Endothelial cell of umbilical vein (primary cell): ENCODE measurements around the gene HERPUD1. TPM values are rescaled to one million over a fixed set of nuclear protein-coding genes. Genes with fewer than 3 reads are reported as not detected.

Experiments used
- BruUV-seq: library from RNA; stranded (reverse); fragments of 400-500 nt; replicated peaks from 2 replicates; lab custom pipeline; 2021; lab: Mats Ljungman, UMichigan
- CTCF ChIA-PET: fragments of 300-600, 350-600 bp; sonication (Branson Sonifier 250); formaldehyde crosslinking; loops from one replicate; lab custom pipeline; 2021; ENCODE audit warnings: antibody characterized with exemption, inconsistent platforms; lab: Charles Lee
- POLR2A ChIA-PET: fragments of 300-600, 350-600 bp; sonication (Branson Sonifier 250); formaldehyde crosslinking; loops from one replicate; lab custom pipeline; 2021; ENCODE audit warnings: antibody characterized with exemption, inconsistent platforms; lab: Charles Lee
- DNase-seq: peaks from one replicate; pipeline ENCODE4 v3.0.0-alpha.2; 2011; ENCODE audit warnings: low read depth, low spot score
- FAIRE-seq: peaks from 2 replicates; lab custom pipeline; 2011; peaks lifted over from hg19 to GRCh38; lab: Jason Lieb, UNC
- H2AFZ ChIP-seq: 2 replicates; pipeline ENCODE4 v1.6.0; 2012; ENCODE audit warnings: low read depth, low read length, control low read depth, inconsistent platforms
- H3K27ac ChIP-seq: 2 replicates; pipeline ENCODE4 v1.5.1; 2011; ENCODE audit warnings: low read depth, mild to moderate bottlenecking, control low read depth, low read length, moderate library complexity; ENCODE audit not compliant: insufficient read depth
- H3K27me3 ChIP-seq, 2 experiments: 2 replicates each; pipeline versions ENCODE4 v1.6.0 to v1.6.1; 2011; ENCODE audit warnings: low read length in 2 of 2, mixed read lengths in 1 of 2; ENCODE audit not compliant: control insufficient read depth in 2 of 2, insufficient read depth in 2 of 2
- H3K36me3 ChIP-seq, 2 experiments: 2 replicates in 1 of 2; 3 replicates in 1 of 2; pipeline ENCODE4 v1.5.1; 2011; ENCODE audit warnings: low read length in 2 of 2, mild to moderate bottlenecking in 1 of 2, moderate library complexity in 1 of 2; ENCODE audit not compliant: control insufficient read depth in 2 of 2, insufficient read depth in 2 of 2; ENCODE audit errors: extremely low read depth in 1 of 2
- H3K4me1 ChIP-seq: 3 replicates; pipeline ENCODE4 v1.5.1; 2011; ENCODE audit warnings: mild to moderate bottlenecking, low read length; ENCODE audit not compliant: control insufficient read depth, insufficient read depth; ENCODE audit errors: extremely low read depth
- H3K4me2 ChIP-seq: 2 replicates; pipeline ENCODE4 v1.6.1; 2011; ENCODE audit warnings: low read length, control low read depth, mixed read lengths; ENCODE audit not compliant: insufficient read depth
- H3K4me3 ChIP-seq, 3 experiments: fragments of 200-600 bp in 1 of 3; sonication (generic), shearing (Covaris generic) in 1 of 3; replicated peaks in 1 of 3; 2 replicates each; pipeline ENCODE4 v1.5.1; 2011 to 2016; ENCODE audit warnings: control low read depth in 3 of 3, low read length in 3 of 3, mild to moderate bottlenecking in 2 of 3, inconsistent platforms in 1 of 3, low read depth in 1 of 3, moderate library complexity in 1 of 3; ENCODE audit not compliant: insufficient read depth in 1 of 3
- H3K79me2 ChIP-seq: 2 replicates; pipeline ENCODE4 v1.6.0; 2012; ENCODE audit warnings: low read length, inconsistent platforms; ENCODE audit not compliant: control insufficient read depth, insufficient read depth
- H3K9ac ChIP-seq: replicated peaks from 2 replicates; pipeline ENCODE3; 2011; ENCODE audit warnings: low read length, control low read depth; ENCODE audit not compliant: insufficient read depth; ENCODE audit errors: extremely low read depth
- H3K9me1 ChIP-seq: replicated peaks from 3 replicates; pipeline ENCODE4 v1.6.0; 2011; ENCODE audit warnings: mild to moderate bottlenecking, low read length; ENCODE audit not compliant: control insufficient read depth, insufficient read depth; ENCODE audit errors: extremely low read depth
- H3K9me3 ChIP-seq: replicated peaks from 2 replicates; pipeline ENCODE4 v1.5.1; 2012; ENCODE audit warnings: low read length, inconsistent platforms; ENCODE audit not compliant: control insufficient read depth, insufficient read depth
- H4K20me1 ChIP-seq: replicated peaks from 2 replicates; pipeline ENCODE3; 2011; ENCODE audit warnings: mild to moderate bottlenecking, low read length; ENCODE audit not compliant: control insufficient read depth, insufficient read depth; ENCODE audit errors: extremely low read depth
- CTCF ChIP-seq, 2 donors: IDR thresholded peaks; 1 replicate in 1 of 2; 2 replicates in 1 of 2; pipeline ENCODE4 v1.5.1; 2011; ENCODE audit warnings: low read length in 2 of 2, mild to moderate bottlenecking in 2 of 2, moderate library complexity in 2 of 2, control low read depth in 1 of 2, inconsistent platforms in 1 of 2, low read depth in 1 of 2; ENCODE audit not compliant: insufficient read depth in 1 of 2; ENCODE audit errors: extremely low read depth in 1 of 2
- EZH2 ChIP-seq: IDR thresholded peaks from 2 replicates; pipeline ENCODE4 v1.6.1; 2012; ENCODE audit warnings: borderline replicate concordance, low read depth, mild to moderate bottlenecking, moderate library complexity, low read length, inconsistent platforms; ENCODE audit not compliant: severe bottlenecking
- FOS ChIP-seq: IDR thresholded peaks from 2 replicates; pipeline ENCODE4 v1.6.1; 2011; ENCODE audit warnings: mild to moderate bottlenecking, low read length, moderate library complexity, borderline replicate concordance; ENCODE audit not compliant: insufficient read depth
- GATA2 ChIP-seq: IDR thresholded peaks from 2 replicates; pipeline ENCODE4 v1.7.0; 2011; ENCODE audit warnings: low read depth, mild to moderate bottlenecking, moderate library complexity, mixed read lengths, low read length; ENCODE audit not compliant: insufficient read length, insufficient read depth
- JUN ChIP-seq: IDR thresholded peaks from 2 replicates; pipeline ENCODE4 v1.6.1; 2011; ENCODE audit warnings: borderline replicate concordance, low read depth; ENCODE audit not compliant: insufficient read length, insufficient read depth
- MAX ChIP-seq: IDR thresholded peaks from 2 replicates; pipeline ENCODE4 v1.6.1; 2011; ENCODE audit not compliant: insufficient read depth, insufficient read length
- MYC ChIP-seq: IDR thresholded peaks from one replicate; pipeline ENCODE4 v1.6.1; 2011; ENCODE audit warnings: mild to moderate bottlenecking, low read depth, low read length
- POLR2A ChIP-seq: IDR thresholded peaks from 2 replicates; pipeline ENCODE4 v1.6.1; 2012; ENCODE audit warnings: low read depth, mild to moderate bottlenecking, control low read depth, low read length
- POLR2AphosphoS5 ChIP-seq: IDR thresholded peaks from 2 replicates; pipeline ENCODE4 v1.6.1; 2012; ENCODE audit warnings: low read depth, mild to moderate bottlenecking, control low read depth, low read length, moderate library complexity; ENCODE audit not compliant: insufficient read depth
- dilution Hi-C: fragments of 300-500 bp; cut with MboI; formaldehyde crosslinking; loops from one replicate; pipeline ENCODE4 v1.15.0; 2019; ENCODE audit warnings: low sequenced_read_pairs; ENCODE audit not compliant: extremely low pct_ligation_motif_present
- intact Hi-C: fragments of 100-400 bp; cut with micrococcal nuclease; formaldehyde crosslinking; loops from one replicate; pipeline ENCODE4 v1.10.0; 2022
- polyA plus RNA-seq, 4 experiments: library from polyadenylated mRNA; depleted of rRNA in 3 of 4; stranded (reverse) in 3 of 4; unstranded in 1 of 4; fragments of >200 nt; gene quantifications; 2 replicates each; pipeline versions ENCODE4 v1.2.1 to v1.2.3, GENCODE V29; 2011 to 2012; ENCODE audit warnings: missing spikeins in 1 of 4
- total RNA-seq: library from RNA; stranded (reverse); gene quantifications from 2 replicates; pipeline ENCODE4 v1.2.3, GENCODE V29; 2021

HERPUD1 gene
- total and polyA plus RNA-seq, 2 donors (not counting 3 experiments of a cell fraction or from before 2014, with no cell fraction given) = 107 to 109 TPM

DNA sequence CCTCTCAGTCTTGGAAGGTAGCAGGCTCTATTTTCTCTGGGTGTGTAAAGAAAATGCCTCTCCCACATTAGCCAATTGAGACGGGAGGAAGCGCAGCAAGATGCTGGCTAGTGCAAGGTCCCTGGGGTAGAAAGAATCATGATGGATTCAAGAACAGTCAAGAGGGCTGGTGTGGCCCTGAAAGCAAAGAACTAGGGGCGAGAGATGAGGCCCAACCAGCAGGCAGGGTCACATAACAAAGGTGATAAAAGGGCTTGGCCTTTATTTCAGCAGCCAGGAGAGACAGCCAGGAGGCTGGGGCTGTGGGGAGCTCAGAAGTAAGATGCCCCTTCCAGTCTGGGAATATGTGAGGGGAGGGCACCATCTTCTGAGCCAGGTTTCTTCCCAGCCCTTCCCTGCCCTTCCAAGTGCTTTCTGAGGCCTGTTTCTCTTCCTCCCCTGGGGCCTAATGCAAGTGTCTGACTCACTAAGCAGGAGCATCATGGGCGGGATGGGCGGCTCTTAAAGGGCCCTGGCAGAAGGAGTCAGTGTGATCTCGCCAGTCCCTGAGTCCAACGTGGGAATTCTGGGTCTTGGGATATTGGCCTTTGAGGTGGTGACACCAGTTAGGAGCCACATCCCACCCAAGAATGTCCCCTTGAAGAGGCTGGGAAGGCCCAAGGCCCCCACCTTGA lies 53.5 kb downstream of the HERPUD1 start:
- POLR2A ChIA-PET = interaction anchor here (0.5 kb wide), 1 partner anchor 406 kb away, joined by 3 read pairs; no protein-coding TSS in a partner anchor
- peak; percentile 65 for FAIRE-seq

GRCh38 chr16:56985962-56986360 lies 54.0 kb downstream of the HERPUD1 start:
- Histone ChIP-seq H3K9me1 (no peaks in the 10 kb centered on the region), H2AFZ (peak overlapping the region; percentile 76), H3K9me3 (no peaks in the 10 kb centered on the region), H3K79me2 (peaks cover 4% of the 10 kb centered on the region), H3K4me2 (no peak overlapping the region), H4K20me1 (no peaks in the 10 kb centered on the region), H3K36me3 (no peaks in the 10 kb centered on the region), H3K27me3 (no peaks in the 10 kb centered on the region), H3K4me3 (no peak overlapping the region), H3K27ac (no peak overlapping the region), H3K4me1 (peaks cover 17% of the 10 kb centered on the region), H3K9ac (no peak overlapping the region)
- ChIA-PET CTCF (interaction anchor here (1.1 to 2.0 kb wide), 3 partner anchors 9 to 60 kb away, joined by 5 to 9 read pairs (median 8); no protein-coding TSS in a partner anchor), POLR2A (interaction anchor here (0.5 kb wide), 1 partner anchor 405 kb away, joined by 3 read pairs; no protein-coding TSS in a partner anchor)
- no peak for TF ChIP-seq POLR2AphosphoS5
- no peak for TF ChIP-seq FOS
- TF ChIP-seq JUN = no peak
- no peak for TF ChIP-seq CTCF (IDR thresholded peaks at IDR 0.05; ENCODE audit: extremely low read depth in 1 of 2, insufficient read depth in 1 of 2, low read depth in 1 of 2, low read length in 2 of 2)
- TF ChIP-seq MYC = no peak
- TF ChIP-seq GATA2 = no peak
- TF ChIP-seq EZH2 = no peak
- no peak for TF ChIP-seq MAX
- TF ChIP-seq POLR2A = no peak
- no TSS peak for BruUV-seq
- FAIRE-seq (no peak), DNase-seq (no peak)
- dilution Hi-C loops = no loop called here
- intact Hi-C loops = no loop called here

More for the DNA sequence above, 53.5 kb downstream of the HERPUD1 start:
- Histone ChIP-seq H3K4me1 (peaks cover 16% of the 10 kb centered on the region), H4K20me1 (no peaks in the 10 kb centered on the region), H3K36me3 (no peaks in the 10 kb centered on the region), H3K9me3 (no peaks in the 10 kb centered on the region), H3K27ac (no peak overlapping the region), H3K9me1 (no peaks in the 10 kb centered on the region), H3K4me2 (no peak overlapping the region), H3K4me3 (no peak overlapping the region), H3K9ac (no peak overlapping the region), H2AFZ (peak overlapping the region; percentile 76), H3K79me2 (peaks cover 4% of the 10 kb centered on the region), H3K27me3 (no peaks in the 10 kb centered on the region)
- intact Hi-C loops = no loop called here
- TF ChIP-seq MYC (no peak), MAX (no peak), FOS (peak; percentile 49)
- no TSS peak for BruUV-seq
- peak; percentile 28 for DNase-seq
- CTCF ChIA-PET = interaction anchor here (1.1 to 2.0 kb wide), 3 partner anchors 8 to 61 kb away, joined by 5 to 9 read pairs (median 8); no protein-coding TSS in a partner anchor
- dilution Hi-C loops = no loop called here
